Heart left ventricle (tissue), 16 donors: ENCODE data around the gene MED8. TPM values are rescaled to one million over a fixed set of nuclear protein-coding genes. Genes with fewer than 3 reads are reported as not detected.
A peak's percentile ranks its signal among the peaks of the same experiment; 100 is the strongest.

Experiments used
- ATAC-seq, 4 donors: fragments of 200-7000 bp; cut with Tn5 transposase; one replicate each; pipeline ENCODE4 v1.9.1; 2020 to 2022; ENCODE audit warnings: moderate library complexity in 4 of 4, mild to moderate bottlenecking in 3 of 4, moderate number of reproducible peaks in 1 of 4
- DNase-seq, 5 donors: peaks; one replicate each; pipeline ENCODE4 v3.0.0-alpha.2; 2020
- H3K27ac ChIP-seq, 12 donors: fragments of 200-600 bp; sonication (generic) in 4 of 12; one replicate each; pipeline versions ENCODE4 v1.5.0 to v1.8.0; 2016 to 2022; ENCODE audit warnings: mild to moderate bottlenecking in 2 of 12
- H3K27me3 ChIP-seq, 9 donors: fragments of 200-600 bp; sonication (generic) in 2 of 9; one replicate each; pipeline versions ENCODE4 v1.5.1 to v1.8.0; 2016 to 2022; ENCODE audit warnings: mild to moderate bottlenecking in 3 of 9
- H3K36me3 ChIP-seq, 9 donors: fragments of 200-600 bp; sonication (generic) in 2 of 9; one replicate each; pipeline versions ENCODE4 v1.5.0 to v1.8.0; 2018 to 2022; ENCODE audit warnings: mild to moderate bottlenecking in 2 of 9
- H3K4me1 ChIP-seq, 12 donors: fragments of 200-600 bp; sonication (generic) in 4 of 12; one replicate each; pipeline versions ENCODE4 v1.5.0 to v1.8.0; 2016 to 2022; ENCODE audit warnings: mild to moderate bottlenecking in 3 of 12
- H3K4me3 ChIP-seq, 12 donors: fragments of 200-600 bp; sonication (generic) in 4 of 12; one replicate each; pipeline versions ENCODE4 v1.5.0 to v1.8.0; 2017 to 2022; ENCODE audit warnings: mild to moderate bottlenecking in 9 of 12, moderate library complexity in 4 of 12
- H3K9me3 ChIP-seq, 12 donors: fragments of 200-600 bp; sonication (generic) in 4 of 12; one replicate each; pipeline versions ENCODE4 v1.5.0 to v1.8.0; 2016 to 2022; ENCODE audit warnings: mild to moderate bottlenecking in 1 of 12
- CTCF ChIP-seq, 12 donors: fragments of 200-600 bp; sonication (generic) in 4 of 12; IDR thresholded peaks; one replicate each; pipeline versions ENCODE4 v1.5.0 to v1.8.0; 2018 to 2022; ENCODE audit warnings: antibody characterized with exemption in 12 of 12, mild to moderate bottlenecking in 5 of 12
- POLR2A ChIP-seq, 2 donors: fragments of 450-650 bp; IDR thresholded peaks; one replicate each; pipeline ENCODE4 v1.6.1; 2017; ENCODE audit warnings: antibody characterized with exemption in 2 of 2, mild to moderate bottlenecking in 2 of 2, moderate library complexity in 2 of 2
- WGBS, 4 donors: extraction: QIAGEN DNeasy Blood & Tissue Kit in 2 of 4; methylation state at CpG; one replicate each; pipeline versions ENCODE4 v1.1.5 to v1.1.7; 2013 to 2018; 5-methylcytosine and 5-hydroxymethylcytosine counted together
- intact Hi-C, 10 donors: fragments of 100-400 bp; cut with DNase I; formaldehyde crosslinking; loops; one replicate each; pipeline versions ENCODE4 v1.11.1 to v1.14.2; 2022
- polyA plus RNA-seq, 2 donors: library from polyadenylated mRNA; stranded (reverse); fragments of 200-250 nt; gene quantifications; one replicate each; pipeline ENCODE4 v1.2.3, GENCODE V29; 2013
- total RNA-seq, 9 donors: library from RNA; depleted of rRNA in 2 of 9; stranded (reverse); fragments of >200 nt in 2 of 9; fragmentation: NEBNext Ultra II Directional in 3 of 9; extraction: Animal tissue kit (Norgen Biotek cat#: 25700) in 3 of 9; gene quantifications; one replicate each; pipeline versions ENCODE4 v1.1.0 to v1.2.4, GENCODE V29; 2016 to 2023
- donor health status: ischemic (EF 13 %, LVEDD 7.1; RV severe dilation, severe dysfunction).
- donor health status: healthy with polysubstance abuse.
- donor health status: DM: no; HTN: yes; CAD: no.
- donor health status: DM: no; HTN: no; CAD: no.
- donor health status: ischemic (EF 25% LVEDD 6.9; RV normal size, moderate dysfunction).
- donor health status: ischemic (EF 25% LVEDD 5.7; RV mildly dilated, moderate dysfunction).
- donor health status: healthy.
- donor health status: DM: yes; HTN: yes; CAD: no.
- donor health status: ischemic (EF 35%, LVEDD 5.7; RV mildly dilated, moderate dysfunction).
- donor health status: nonischemic (EF 11% LVEDD 7.7; RV severe dilation, severe dysfunction).
- donor health status: DM: yes; HTN: yes; CAD: no.
- donor health status: PGD.
- donor health status: ischemic (EF 29% LVEDD 5.4; RV normal size, mild dysfunction).
- donor health status: nonischemic (EF 23%, LVEDD 6.1; RV moderate dilation, normal function).

MED8 gene
- total and polyA plus RNA-seq, 11 donors = 11.7 to 31.4 (median 16.9) TPM

DNA sequence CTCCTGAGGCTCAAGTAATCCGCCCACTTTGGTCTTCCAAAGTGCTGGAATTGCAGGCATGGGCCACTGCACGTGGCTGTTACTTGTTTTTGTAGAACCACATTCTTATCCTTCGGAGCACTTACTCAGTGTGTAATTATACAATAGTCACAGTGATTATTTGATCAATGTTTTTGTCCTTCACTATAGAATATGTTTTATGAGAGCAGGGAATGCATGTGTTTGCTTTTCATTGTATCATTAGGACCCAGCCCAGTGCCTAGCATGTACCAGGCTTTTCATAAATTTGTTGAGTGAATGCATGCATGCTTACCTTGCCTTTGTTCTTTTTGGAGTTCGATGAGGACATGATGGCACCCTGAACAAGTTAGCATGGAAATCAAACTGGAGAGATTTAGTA lies 5.9 kb upstream of the MED8 start:
- WGBS, 4 donors = 90 to 93% (median 92%) methylated on average over 4 of the region's 4 CpGs

DNA sequence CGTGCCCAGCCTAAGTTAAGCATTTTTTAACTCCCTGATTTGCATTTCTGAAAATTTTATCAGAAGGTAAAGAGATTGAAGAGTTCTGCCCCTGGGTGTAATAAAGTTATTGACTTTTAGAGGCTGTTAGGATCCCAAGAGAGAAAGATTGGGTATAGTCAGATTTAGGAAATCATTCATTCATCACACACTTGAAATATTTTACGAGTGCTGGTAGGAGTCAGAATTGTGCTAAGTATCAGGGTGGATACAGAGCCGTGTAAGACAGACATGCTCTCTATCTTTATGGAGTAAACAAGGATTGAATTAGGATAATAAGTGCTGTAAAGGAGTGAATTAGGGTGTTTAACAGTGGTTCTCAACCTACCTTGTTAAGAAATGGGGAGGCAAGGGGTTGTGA lies 3.1 kb upstream of the MED8 start:
- no peak for TF ChIP-seq POLR2A (IDR thresholded peaks at IDR 0.05)
- no peak for TF ChIP-seq CTCF (IDR thresholded peaks at IDR 0.05)
- no peak for ATAC-seq

More for the DNA sequence above, 5.9 kb upstream of the MED8 start:
- no peaks in the 10 kb centered on the region for H3K9me3 ChIP-seq
- no peak for TF ChIP-seq CTCF (IDR thresholded peaks at IDR 0.05)
- TF ChIP-seq POLR2A (IDR thresholded peaks at IDR 0.05) = no peak
- H3K36me3 ChIP-seq = peaks cover 0 to 45% (median 15%) of the 10 kb centered on the region in 9 donors
- H3K4me1 ChIP-seq = peaks cover 4 to 10% (median 7%) of the 10 kb centered on the region in 12 donors
- H3K27me3 ChIP-seq = no peaks in the 10 kb centered on the region
- no peak overlapping the region for H3K27ac ChIP-seq
- no peak overlapping the region for H3K4me3 ChIP-seq
- intact Hi-C loops = no loop called here
- DNase-seq = no peak
- ATAC-seq = no peak

DNA sequence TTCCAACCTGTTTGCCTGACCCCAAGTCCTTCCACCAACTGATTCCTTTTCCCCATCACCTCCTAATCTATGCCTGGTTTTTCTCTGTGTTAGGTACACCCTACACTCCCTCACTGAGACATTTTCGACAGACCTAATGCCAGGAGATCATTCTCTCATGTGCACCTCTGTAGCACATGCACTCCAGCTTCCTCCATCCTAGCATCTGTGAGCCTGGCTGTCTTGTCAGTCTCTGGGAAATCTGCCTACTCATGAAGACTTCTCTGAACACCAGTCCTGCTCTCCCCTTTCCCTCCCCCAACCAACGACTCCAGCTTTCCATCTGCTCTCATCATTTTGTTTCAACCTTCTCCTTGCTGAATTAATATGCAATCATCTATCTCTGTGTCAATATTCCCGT lies 987 bp downstream of the MED8 start:
- Histone ChIP-seq H3K36me3 (peaks cover 0 to 47% (median 43%) of the 10 kb centered on the region in 9 donors), H3K27me3 (no peaks in the 10 kb centered on the region), H3K4me1 (peaks cover 13 to 32% (median 26%) of the 10 kb centered on the region in 12 donors), H3K9me3 (no peaks in the 10 kb centered on the region), H3K27ac (peak overlapping the region in 4 of 12 donors; percentile 83 to 88 (median 86)), H3K4me3 (peak overlapping the region; percentile 51 to 98 (median 84))
- DNase-seq (no peak), ATAC-seq (no peak)
- intact Hi-C loops = loop anchor here in 7 of 10 donors (2.0 to 10.0 kb wide), 4 partner anchors 20 to 464 kb away; partner anchors contain the start of gene ELOVL1 (in 2 of the 7)
- TF ChIP-seq POLR2A (IDR thresholded peaks at IDR 0.05) (no peak), CTCF (IDR thresholded peaks at IDR 0.05) (no peak)
- WGBS, 4 donors = 48 to 58% (median 50%) methylated on average over 3 of the region's 3 CpGs

More for the DNA sequence above, 3.1 kb upstream of the MED8 start:
- WGBS, 4 donors = 66 to 80% (median 70%) methylated on average over 3 of the region's 3 CpGs
- H3K36me3 ChIP-seq = peaks cover 0 to 41% (median 17%) of the 10 kb centered on the region in 9 donors
- no peak overlapping the region for H3K27ac ChIP-seq
- H3K4me3 ChIP-seq = no peak overlapping the region
- no peaks in the 10 kb centered on the region for H3K27me3 ChIP-seq
- intact Hi-C loops = no loop called here
- no peak for DNase-seq
- H3K4me1 ChIP-seq = peaks cover 13 to 27% (median 23%) of the 10 kb centered on the region in 12 donors
- no peaks in the 10 kb centered on the region for H3K9me3 ChIP-seq

GRCh38 chr1:43387976-43388599 lies 1.5 kb downstream of the MED8 start:
- peaks cover 0 to 50% (median 49%) of the 10 kb centered on the region in 9 donors for H3K36me3 ChIP-seq
- WGBS, 4 donors = 60 to 64% (median 61%) methylated on average over 4 of the region's 4 CpGs

More at GRCh38 chr1:43387976-43388599, 1.5 kb downstream of the MED8 start:
- no peaks in the 10 kb centered on the region for H3K27me3 ChIP-seq
- DNase-seq (no peak), ATAC-seq (no peak)
- peak overlapping the region in 7 of 12 donors; percentile 71 to 98 (median 89) for H3K4me3 ChIP-seq
- TF ChIP-seq POLR2A (IDR thresholded peaks at IDR 0.05) (no peak), CTCF (IDR thresholded peaks at IDR 0.05) (no peak)
- H3K9me3 ChIP-seq = no peaks in the 10 kb centered on the region
- intact Hi-C loops = loop anchor here in 7 of 10 donors (2.0 to 10.0 kb wide), 4 partner anchors 19 to 463 kb away; partner anchors contain the start of gene ELOVL1 (in 2 of the 7)
- H3K27ac ChIP-seq = no peak overlapping the region
- peaks cover 13 to 32% (median 26%) of the 10 kb centered on the region in 12 donors for H3K4me1 ChIP-seq
